ENCODE data around the gene KCTD8.

DNA sequence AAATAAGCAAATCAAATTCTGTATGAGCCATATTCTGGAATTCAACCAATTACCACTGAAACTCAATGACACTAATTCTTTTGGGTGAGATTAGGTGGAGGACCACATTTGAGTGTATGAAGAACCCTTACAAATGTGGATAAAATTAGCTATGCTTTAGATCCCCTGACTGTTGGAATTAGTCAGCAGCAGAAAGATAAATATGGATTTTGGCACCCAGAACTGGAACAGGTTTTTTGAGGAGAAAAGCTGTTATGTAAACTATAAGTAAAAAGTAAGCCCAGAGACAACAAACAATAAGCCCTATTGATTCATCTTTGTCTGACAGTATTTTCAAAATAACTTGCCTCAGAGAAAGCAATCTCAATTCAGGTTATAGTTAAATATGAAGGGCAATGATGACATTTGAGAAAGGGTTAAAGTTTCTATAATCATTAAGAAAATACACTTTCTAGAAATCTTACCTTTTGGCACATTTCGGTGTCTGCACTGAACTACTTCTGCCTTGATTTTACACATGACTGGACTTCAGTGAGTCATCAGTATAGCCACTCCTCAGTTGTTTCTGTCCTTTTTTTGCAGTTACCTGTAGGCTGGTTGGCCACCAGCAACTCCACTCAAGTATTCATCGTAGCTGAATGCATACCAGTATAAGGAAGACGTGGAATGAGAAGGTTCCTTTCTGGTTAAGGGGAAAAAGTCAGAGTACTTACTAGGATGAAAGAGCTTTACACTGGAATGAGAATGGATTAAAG is 80.0 kb downstream of the KCTD8 start:
- no peak for TF ChIP-seq POLR2AphosphoS5 (IDR thresholded peaks at IDR 0.05)
- TF ChIP-seq, protein P1, sequence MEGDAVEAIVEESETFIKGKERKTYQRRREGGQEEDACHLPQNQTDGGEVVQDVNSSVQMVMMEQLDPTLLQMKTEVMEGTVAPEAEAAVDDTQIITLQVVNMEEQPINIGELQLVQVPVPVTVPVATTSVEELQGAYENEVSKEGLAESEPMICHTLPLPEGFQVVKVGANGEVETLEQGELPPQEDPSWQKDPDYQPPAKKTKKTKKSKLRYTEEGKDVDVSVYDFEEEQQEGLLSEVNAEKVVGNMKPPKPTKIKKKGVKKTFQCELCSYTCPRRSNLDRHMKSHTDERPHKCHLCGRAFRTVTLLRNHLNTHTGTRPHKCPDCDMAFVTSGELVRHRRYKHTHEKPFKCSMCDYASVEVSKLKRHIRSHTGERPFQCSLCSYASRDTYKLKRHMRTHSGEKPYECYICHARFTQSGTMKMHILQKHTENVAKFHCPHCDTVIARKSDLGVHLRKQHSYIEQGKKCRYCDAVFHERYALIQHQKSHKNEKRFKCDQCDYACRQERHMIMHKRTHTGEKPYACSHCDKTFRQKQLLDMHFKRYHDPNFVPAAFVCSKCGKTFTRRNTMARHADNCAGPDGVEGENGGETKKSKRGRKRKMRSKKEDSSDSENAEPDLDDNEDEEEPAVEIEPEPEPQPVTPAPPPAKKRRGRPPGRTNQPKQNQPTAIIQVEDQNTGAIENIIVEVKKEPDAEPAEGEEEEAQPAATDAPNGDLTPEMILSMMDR (IDR thresholded peaks at IDR 0.05) = no peak
